CD1c-positive myeloid dendritic cell (primary cell): ENCODE results near the gene KCNK18.

Source experiments
- DNase-seq: peaks from one replicate; pipeline ENCODE4 v3.0.0-alpha.2; 2016; ENCODE audit errors: extremely low spot score

KCNK18 gene

DNA sequence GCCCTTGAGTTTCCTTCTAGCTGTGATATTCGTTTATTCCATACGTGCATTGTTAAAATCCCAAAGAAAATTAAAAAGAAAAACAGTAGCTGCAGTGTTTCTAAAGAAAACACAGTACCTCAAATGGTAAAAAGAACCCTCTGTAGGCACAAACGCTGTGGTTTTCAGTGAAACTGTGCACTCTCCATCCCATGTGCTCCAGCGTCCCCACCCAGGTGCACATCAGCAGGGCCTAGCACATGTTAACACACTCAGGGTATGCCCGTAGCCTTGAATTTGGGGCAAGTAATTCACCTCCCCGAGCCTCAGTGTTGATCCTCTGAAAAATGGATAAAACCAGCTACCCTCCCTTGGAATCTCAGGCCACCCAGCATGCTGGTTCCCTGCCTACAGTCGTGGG is 53.1 kb downstream of the KCNK18 start:
- DNase-seq = no peak

DNA sequence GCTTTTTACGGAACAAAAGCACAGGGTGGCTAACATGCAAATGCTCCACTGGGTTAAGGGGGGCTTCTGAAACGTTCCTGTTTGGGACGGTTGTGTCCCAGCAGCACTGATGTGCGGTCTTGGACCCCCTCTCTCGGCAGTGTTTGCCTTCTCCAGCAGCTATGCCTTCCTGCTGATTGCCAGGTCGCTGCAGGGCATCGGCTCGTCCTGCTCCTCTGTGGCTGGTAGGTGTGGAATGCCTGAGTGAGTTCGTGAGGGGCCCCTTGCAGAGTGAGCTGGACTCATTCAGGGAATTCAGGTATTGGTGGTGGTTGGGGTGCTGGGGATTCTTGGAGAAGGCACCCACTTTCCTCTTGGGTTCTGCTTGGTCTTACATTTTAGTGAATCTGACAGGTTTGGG is 56.6 kb downstream of the KCNK18 start:
- no peak for DNase-seq

DNA sequence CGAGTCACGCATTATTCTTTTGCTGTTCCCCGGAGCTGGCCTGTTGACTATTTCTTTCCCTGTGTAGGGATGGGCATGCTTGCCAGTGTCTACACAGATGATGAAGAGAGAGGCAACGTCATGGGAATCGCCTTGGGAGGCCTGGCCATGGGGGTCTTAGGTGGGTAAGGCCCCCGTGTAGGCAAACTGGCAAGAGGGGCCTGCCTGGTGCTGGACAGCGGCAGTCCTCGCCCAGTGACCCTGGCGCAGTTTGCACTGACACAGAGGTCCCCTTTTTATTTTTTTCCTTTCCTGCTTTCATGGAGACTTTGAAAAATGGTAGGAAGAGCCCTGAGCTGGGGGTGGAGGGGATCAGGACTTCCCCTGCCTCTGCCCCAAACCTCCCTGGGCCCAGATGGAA is 57.0 kb downstream of the KCNK18 start:
- DNase-seq = no peak

DNA sequence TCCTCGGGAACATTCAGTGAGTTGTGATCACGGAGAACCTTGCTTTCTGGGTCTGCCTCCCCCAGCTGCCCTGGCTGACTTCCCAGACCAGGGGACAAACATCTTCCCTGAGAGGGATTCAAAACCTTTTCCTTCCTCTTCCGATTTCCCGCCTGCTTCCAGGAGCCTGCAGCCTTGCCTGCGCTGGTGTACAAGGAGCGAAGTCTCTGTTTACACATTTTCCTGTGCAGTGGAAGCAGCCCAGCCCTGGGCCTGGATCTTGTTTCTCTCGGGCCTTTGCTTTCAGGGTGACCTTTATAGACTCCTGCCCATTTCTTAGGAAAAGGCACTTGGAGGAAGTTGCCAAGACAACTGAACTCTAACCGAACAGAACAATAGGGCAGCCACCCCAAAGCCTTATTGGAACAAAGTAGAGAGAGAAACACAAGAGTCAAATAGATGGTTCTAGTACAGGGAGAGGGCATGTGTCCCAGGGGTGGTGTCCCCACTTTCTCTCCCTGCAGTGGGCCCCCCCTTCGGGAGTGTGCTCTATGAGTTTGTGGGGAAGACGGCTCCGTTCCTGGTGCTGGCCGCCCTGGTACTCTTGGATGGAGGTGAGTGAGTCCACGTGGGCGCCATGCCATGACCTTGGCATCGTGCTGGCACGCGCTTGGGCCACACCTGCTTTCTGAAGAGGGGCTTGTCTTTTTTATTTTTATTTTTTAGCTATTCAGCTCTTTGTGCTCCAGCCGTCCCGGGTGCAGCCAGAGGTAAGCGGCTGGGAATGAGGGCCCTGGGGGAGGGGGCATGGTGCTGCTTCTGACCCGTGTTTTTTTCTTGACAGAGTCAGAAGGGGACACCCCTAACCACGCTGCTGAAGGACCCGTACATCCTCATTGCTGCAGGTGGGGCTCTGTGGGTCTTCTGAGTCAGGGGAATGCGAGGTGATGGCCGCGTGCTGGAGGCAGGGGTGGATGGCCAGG is 57.8 kb downstream of the KCNK18 start:
- no peak for DNase-seq

DNA sequence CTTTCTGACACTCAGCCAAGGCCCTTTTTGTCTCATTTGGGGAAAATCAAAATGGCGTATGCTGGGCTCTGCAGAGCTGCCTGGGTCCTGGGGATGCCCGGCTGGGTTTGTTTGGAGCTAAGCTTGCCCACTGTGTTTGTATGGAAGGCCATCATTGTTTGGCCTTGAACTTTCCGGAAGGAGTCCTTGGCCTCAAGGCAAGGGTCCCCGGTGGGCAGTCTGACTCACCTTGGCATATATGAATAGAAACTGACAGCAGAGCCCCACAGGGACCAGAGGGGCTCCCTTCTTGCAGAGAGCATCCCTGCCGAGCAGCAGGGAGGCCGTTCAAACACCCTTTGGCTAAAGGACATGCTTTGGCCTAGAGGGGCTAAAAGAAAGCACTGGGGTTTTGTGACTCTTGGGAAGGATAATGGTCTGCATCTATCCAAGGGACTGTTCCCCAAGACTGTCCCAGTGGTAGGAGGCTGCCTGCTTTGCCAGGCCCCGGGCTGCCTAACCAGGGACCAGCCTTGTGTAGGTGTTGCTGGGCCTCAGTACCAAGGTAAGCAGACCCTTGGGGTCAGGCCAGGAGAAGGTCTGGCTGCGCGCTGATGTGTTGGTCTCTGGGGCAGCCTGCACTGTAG is 58.7 kb downstream of the KCNK18 start:
- DNase-seq = no peak

DNA sequence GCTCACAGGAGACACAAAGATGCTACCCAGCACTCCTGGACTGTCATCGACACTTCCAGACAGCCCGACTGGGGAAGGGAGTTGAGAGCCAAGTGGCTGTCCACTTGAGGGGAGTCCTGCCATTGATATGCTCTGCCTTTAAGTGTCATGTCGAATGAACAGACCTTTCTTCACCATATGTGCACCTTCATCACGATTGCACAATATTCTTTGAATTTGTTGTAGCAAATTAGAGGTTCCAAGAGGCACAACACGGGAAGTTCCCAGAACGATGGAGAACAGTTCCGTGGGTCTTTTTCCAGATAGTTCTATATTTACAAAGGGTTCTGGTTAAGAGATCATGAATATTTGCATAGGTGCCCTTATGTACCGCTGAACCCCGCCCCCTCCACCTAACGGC is 59.6 kb downstream of the KCNK18 start:
- DNase-seq = no peak

DNA sequence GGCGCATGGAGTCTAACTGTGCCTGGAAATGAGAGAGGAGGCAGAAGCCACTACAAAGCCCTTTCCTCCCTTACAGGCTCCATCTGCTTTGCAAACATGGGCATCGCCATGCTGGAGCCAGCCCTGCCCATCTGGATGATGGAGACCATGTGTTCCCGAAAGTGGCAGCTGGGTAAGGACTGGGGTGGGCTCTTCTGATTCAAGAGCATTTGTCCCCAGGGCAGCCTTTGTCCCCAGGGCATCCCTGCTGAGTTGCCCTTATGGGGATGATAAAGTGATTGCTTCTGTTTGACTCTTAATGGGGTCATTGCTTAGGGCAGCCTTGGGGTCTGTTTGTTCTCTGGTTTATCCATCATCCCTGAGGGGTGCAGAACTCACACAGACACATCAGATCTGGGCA is 60.4 kb downstream of the KCNK18 start:
- DNase-seq = no peak

DNA sequence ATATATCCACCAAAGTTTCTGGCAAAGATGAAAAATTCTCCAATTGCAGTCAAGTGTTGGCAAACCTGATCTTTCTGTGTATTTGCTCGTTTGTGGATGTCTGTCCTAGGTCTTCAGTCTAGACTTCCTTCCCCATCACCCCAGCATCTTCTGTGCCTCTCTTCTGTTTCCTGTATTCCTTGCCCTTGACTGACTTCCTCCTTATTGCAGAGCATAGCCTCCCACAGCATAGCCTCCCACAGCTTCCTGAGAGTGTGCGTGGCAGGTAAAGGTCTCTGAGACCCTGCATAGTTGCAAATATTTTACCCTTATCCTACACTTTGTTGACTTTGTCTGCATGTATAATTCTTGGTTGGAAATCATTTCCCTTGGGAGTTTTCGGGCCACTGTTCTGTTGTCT is 62.0 kb downstream of the KCNK18 start:
- DNase-seq = peak; percentile 10
